Measurements from ENCODE around the gene DDAH1. TPM values are rescaled to one million over a fixed set of nuclear protein-coding genes. Genes with fewer than 3 reads are reported as not detected.

DDAH1 gene
- total and polyA plus RNA-seq, 4 donors: 25.8 to 42.7 (median 31.7) TPM

DNA sequence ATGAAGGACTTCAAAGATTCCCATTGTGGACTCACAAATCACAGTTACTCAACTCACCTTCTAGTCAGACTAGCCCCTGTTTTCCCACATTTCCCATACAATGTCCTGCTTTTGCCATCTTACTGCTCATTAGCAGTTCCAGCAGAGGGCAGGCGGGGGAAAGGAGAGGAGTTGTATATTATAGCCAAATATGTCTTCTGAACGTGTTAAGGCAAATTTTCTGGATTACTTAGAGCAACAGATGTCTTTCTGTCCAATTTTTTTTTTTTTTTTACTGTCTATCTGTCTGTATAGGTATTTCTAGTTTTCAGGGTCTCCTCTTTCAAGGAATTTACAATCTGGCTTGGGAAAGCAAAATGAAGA lies 29.9 kb upstream of the DDAH1 start:
- no peak for DNase-seq (ENCODE audit: low spot score)
- 83% methylated on average over 2 of the region's 2 CpGs for WGBS
- Histone ChIP-seq H3K4me1 (ENCODE audit: control insufficient read depth in 4 of 4, insufficient read depth in 4 of 4, low read length in 3 of 4) (peaks cover 0 to 17% (median 2%) of the 10 kb centered on the region in 4 donors), H3K9me3 (ENCODE audit: control insufficient read depth in 4 of 4, low read length in 3 of 4) (no peaks in the 10 kb centered on the region), H3K4me3 (ENCODE audit: low read depth in 1 of 3, low read length in 3 of 3) (no peak overlapping the region), H3K27me3 (ENCODE audit: control insufficient read depth in 4 of 4, insufficient read depth in 4 of 4, low read length in 3 of 4) (no peaks in the 10 kb centered on the region), H3K9ac (ENCODE audit: low read depth in 1 of 2, low read length in 2 of 2) (no peak overlapping the region), H3K36me3 (ENCODE audit: control insufficient read depth in 4 of 4, insufficient read depth in 3 of 4, low read depth in 1 of 4, low read length in 3 of 4) (no peaks in the 10 kb centered on the region), H3K27ac (ENCODE audit: low read depth in 1 of 2, low read length in 2 of 2) (no peak overlapping the region)
- TF ChIP-seq JUND (IDR thresholded peaks at IDR 0.05) (no peak), YY1 (IDR thresholded peaks at IDR 0.05) (no peak), EGR1 (IDR thresholded peaks at IDR 0.05; ENCODE audit: low read depth in 2 of 2) (no peak), CTCF (IDR thresholded peaks at IDR 0.05; ENCODE audit: low read depth, low read length, missing input control) (no peak)
- TF ChIP-seq, protein P1, sequence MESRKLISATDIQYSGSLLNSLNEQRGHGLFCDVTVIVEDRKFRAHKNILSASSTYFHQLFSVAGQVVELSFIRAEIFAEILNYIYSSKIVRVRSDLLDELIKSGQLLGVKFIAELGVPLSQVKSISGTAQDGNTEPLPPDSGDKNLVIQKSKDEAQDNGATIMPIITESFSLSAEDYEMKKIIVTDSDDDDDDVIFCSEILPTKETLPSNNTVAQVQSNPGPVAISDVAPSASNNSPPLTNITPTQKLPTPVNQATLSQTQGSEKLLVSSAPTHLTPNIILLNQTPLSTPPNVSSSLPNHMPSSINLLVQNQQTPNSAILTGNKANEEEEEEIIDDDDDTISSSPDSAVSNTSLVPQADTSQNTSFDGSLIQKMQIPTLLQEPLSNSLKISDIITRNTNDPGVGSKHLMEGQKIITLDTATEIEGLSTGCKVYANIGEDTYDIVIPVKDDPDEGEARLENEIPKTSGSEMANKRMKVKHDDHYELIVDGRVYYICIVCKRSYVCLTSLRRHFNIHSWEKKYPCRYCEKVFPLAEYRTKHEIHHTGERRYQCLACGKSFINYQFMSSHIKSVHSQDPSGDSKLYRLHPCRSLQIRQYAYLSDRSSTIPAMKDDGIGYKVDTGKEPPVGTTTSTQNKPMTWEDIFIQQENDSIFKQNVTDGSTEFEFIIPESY (IDR thresholded peaks at IDR 0.05): no peak
- TF ChIP-seq, protein P2, sequence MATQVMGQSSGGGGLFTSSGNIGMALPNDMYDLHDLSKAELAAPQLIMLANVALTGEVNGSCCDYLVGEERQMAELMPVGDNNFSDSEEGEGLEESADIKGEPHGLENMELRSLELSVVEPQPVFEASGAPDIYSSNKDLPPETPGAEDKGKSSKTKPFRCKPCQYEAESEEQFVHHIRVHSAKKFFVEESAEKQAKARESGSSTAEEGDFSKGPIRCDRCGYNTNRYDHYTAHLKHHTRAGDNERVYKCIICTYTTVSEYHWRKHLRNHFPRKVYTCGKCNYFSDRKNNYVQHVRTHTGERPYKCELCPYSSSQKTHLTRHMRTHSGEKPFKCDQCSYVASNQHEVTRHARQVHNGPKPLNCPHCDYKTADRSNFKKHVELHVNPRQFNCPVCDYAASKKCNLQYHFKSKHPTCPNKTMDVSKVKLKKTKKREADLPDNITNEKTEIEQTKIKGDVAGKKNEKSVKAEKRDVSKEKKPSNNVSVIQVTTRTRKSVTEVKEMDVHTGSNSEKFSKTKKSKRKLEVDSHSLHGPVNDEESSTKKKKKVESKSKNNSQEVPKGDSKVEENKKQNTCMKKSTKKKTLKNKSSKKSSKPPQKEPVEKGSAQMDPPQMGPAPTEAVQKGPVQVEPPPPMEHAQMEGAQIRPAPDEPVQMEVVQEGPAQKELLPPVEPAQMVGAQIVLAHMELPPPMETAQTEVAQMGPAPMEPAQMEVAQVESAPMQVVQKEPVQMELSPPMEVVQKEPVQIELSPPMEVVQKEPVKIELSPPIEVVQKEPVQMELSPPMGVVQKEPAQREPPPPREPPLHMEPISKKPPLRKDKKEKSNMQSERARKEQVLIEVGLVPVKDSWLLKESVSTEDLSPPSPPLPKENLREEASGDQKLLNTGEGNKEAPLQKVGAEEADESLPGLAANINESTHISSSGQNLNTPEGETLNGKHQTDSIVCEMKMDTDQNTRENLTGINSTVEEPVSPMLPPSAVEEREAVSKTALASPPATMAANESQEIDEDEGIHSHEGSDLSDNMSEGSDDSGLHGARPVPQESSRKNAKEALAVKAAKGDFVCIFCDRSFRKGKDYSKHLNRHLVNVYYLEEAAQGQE (IDR thresholded peaks at IDR 0.05): no peak

GRCh38 chr1:85494074-85494903 lies 29.3 kb upstream of the DDAH1 start:
- DNase-seq (ENCODE audit: low spot score): no peak
- WGBS: 83% methylated on average over 1 of the region's 1 CpG
- Histone ChIP-seq H3K9ac (ENCODE audit: low read depth in 1 of 2, low read length in 2 of 2) (no peak overlapping the region), H3K4me3 (ENCODE audit: low read depth in 1 of 3, low read length in 3 of 3) (no peak overlapping the region), H3K36me3 (ENCODE audit: control insufficient read depth in 4 of 4, insufficient read depth in 3 of 4, low read depth in 1 of 4, low read length in 3 of 4) (no peaks in the 10 kb centered on the region), H3K27me3 (ENCODE audit: control insufficient read depth in 4 of 4, insufficient read depth in 4 of 4, low read length in 3 of 4) (no peaks in the 10 kb centered on the region), H3K4me1 (ENCODE audit: control insufficient read depth in 4 of 4, insufficient read depth in 4 of 4, low read length in 3 of 4) (peaks cover 0 to 17% (median 2%) of the 10 kb centered on the region in 4 donors), H3K9me3 (ENCODE audit: control insufficient read depth in 4 of 4, low read length in 3 of 4) (no peaks in the 10 kb centered on the region), H3K27ac (ENCODE audit: low read depth in 1 of 2, low read length in 2 of 2) (no peak overlapping the region)
- TF ChIP-seq FOXA2 (IDR thresholded peaks at IDR 0.05) (no peak), ATF3 (IDR thresholded peaks at IDR 0.05) (no peak), MAX (IDR thresholded peaks at IDR 0.05) (no peak), HNF4A (conservative IDR thresholded peaks at IDR 0.05) (peak; percentile 22 to 31), RXRA (IDR thresholded peaks at IDR 0.05) (no peak), SP1 (IDR thresholded peaks at IDR 0.05) (peak; percentile 10)
